ENCODE measurements around the gene CIP2A.

GRCh38 chr3:108562565-108562964, 26.7 kb downstream of the CIP2A start:
- TF ChIP-seq, protein P1, sequence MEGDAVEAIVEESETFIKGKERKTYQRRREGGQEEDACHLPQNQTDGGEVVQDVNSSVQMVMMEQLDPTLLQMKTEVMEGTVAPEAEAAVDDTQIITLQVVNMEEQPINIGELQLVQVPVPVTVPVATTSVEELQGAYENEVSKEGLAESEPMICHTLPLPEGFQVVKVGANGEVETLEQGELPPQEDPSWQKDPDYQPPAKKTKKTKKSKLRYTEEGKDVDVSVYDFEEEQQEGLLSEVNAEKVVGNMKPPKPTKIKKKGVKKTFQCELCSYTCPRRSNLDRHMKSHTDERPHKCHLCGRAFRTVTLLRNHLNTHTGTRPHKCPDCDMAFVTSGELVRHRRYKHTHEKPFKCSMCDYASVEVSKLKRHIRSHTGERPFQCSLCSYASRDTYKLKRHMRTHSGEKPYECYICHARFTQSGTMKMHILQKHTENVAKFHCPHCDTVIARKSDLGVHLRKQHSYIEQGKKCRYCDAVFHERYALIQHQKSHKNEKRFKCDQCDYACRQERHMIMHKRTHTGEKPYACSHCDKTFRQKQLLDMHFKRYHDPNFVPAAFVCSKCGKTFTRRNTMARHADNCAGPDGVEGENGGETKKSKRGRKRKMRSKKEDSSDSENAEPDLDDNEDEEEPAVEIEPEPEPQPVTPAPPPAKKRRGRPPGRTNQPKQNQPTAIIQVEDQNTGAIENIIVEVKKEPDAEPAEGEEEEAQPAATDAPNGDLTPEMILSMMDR (IDR thresholded peaks at IDR 0.05; ENCODE audit: poor library complexity, severe bottlenecking) = no peak
- TF ChIP-seq POLR2AphosphoS5 (IDR thresholded peaks at IDR 0.05) (no peak), TAF1 (IDR thresholded peaks at IDR 0.05; ENCODE audit: low read depth) (no peak), EZH2 (IDR thresholded peaks at IDR 0.05; ENCODE audit: borderline replicate concordance, insufficient read depth, low read length, poor library complexity, severe bottlenecking) (no peak), EP300 (conservative IDR thresholded peaks at IDR 0.05; ENCODE audit: poor library complexity, severe bottlenecking) (no peak), MXI1 (conservative IDR thresholded peaks at IDR 0.05; ENCODE audit: poor library complexity, severe bottlenecking) (no peak), RAD21 (conservative IDR thresholded peaks at IDR 0.05) (no peak), SMC3 (conservative IDR thresholded peaks at IDR 0.05; ENCODE audit: poor library complexity) (no peak)
- TF ChIP-seq, protein P2, sequence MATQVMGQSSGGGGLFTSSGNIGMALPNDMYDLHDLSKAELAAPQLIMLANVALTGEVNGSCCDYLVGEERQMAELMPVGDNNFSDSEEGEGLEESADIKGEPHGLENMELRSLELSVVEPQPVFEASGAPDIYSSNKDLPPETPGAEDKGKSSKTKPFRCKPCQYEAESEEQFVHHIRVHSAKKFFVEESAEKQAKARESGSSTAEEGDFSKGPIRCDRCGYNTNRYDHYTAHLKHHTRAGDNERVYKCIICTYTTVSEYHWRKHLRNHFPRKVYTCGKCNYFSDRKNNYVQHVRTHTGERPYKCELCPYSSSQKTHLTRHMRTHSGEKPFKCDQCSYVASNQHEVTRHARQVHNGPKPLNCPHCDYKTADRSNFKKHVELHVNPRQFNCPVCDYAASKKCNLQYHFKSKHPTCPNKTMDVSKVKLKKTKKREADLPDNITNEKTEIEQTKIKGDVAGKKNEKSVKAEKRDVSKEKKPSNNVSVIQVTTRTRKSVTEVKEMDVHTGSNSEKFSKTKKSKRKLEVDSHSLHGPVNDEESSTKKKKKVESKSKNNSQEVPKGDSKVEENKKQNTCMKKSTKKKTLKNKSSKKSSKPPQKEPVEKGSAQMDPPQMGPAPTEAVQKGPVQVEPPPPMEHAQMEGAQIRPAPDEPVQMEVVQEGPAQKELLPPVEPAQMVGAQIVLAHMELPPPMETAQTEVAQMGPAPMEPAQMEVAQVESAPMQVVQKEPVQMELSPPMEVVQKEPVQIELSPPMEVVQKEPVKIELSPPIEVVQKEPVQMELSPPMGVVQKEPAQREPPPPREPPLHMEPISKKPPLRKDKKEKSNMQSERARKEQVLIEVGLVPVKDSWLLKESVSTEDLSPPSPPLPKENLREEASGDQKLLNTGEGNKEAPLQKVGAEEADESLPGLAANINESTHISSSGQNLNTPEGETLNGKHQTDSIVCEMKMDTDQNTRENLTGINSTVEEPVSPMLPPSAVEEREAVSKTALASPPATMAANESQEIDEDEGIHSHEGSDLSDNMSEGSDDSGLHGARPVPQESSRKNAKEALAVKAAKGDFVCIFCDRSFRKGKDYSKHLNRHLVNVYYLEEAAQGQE (IDR thresholded peaks at IDR 0.05; ENCODE audit: borderline replicate concordance) = no peak
